ENCODE data around the gene DNMT3L.
"Not testable (repeated sequence)": the region's sequence is repeated elsewhere in the genome, so short reads cannot be mapped to it uniquely, and the experiment has no call there.

DNMT3L gene

DNA sequence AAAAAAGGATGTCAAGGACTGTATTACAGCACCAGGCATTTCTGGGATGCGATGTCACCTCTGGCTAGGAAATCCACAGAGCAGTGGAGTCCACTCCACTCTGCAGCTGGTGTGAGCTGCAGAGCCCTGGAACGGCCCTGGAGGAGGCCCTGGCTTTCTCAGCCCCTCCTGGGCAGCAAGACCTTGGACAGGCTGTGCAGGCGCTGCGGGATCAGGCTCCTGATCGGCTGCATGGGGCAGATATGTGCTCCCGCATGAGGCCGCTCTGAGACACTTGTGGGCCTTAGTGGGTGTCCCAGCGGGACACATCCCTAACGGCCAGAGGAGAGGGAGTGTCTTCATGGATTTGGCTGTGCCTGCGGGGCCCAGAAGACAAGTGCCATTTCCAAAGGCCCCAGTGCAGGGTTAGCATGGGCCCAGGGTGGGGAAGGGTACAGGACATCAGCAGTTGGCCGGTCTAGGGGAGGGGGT is 6.2 kb downstream of the DNMT3L start:
- H3K9ac ChIP-seq (ENCODE audit: low read length): no peak overlapping the region
- no peak for TF ChIP-seq EZH2phosphoT487 (conservative IDR thresholded peaks at IDR 0.05; ENCODE audit: low read length)
- TF ChIP-seq, protein P1, sequence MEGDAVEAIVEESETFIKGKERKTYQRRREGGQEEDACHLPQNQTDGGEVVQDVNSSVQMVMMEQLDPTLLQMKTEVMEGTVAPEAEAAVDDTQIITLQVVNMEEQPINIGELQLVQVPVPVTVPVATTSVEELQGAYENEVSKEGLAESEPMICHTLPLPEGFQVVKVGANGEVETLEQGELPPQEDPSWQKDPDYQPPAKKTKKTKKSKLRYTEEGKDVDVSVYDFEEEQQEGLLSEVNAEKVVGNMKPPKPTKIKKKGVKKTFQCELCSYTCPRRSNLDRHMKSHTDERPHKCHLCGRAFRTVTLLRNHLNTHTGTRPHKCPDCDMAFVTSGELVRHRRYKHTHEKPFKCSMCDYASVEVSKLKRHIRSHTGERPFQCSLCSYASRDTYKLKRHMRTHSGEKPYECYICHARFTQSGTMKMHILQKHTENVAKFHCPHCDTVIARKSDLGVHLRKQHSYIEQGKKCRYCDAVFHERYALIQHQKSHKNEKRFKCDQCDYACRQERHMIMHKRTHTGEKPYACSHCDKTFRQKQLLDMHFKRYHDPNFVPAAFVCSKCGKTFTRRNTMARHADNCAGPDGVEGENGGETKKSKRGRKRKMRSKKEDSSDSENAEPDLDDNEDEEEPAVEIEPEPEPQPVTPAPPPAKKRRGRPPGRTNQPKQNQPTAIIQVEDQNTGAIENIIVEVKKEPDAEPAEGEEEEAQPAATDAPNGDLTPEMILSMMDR (IDR thresholded peaks at IDR 0.05; ENCODE audit: insufficient read depth, low read length, poor library complexity, severe bottlenecking): no peak

DNA sequence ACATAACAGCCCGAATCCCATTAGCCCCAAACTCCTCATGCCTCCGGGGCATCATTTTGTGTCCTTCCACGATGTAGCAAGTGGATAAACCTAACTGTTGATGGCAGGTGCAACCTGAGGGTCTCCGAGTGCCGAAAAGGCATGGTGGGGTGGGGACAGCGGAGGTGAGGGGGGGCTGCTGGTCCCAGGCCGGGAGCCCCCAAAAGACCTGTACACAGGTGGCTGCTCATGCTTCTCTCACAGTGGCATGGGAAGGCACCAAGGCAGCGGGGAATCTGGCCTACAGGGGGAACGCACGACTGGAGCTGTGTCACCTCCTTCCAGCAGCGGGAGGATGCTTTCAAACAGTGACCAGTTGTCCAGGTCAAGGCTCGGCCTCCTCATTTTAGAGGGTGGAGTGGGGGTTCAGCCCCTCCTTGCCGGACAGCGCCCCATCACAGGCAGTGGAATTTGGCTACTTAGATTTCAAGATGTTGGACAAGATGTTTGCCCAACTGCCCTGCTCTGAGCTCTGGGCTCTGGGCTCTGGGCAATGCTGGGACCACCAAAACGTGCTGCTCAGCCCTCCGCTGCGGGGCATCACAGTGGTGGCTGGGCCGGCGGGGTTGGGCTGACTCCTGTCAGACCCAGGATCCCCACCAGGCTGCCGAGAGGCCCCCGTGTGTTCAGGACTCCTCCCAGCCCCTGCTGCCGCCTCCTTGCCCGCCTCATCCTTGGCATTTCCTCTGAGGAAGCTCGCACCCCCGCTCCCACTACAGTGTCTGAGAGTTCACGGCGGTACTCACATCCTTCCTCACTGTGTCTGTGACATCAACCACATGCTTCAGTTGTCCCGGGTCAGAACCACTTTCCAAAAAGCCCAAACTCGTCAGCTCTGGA is 7.6 kb downstream of the DNMT3L start:
- Histone ChIP-seq H3K79me2 (ENCODE audit: insufficient read depth, low read length) (no peaks in the 10 kb centered on the region), H3K4me3 (ENCODE audit: insufficient read depth, low read length, poor library complexity, severe bottlenecking) (no peak overlapping the region), H3K9me3 (ENCODE audit: insufficient read depth, low read length) (no peaks in the 10 kb centered on the region), H3K36me3 (ENCODE audit: low read length) (no peaks in the 10 kb centered on the region), H3K9me2 (replicated peaks; ENCODE audit: insufficient read depth, low read length) (no peaks in the 10 kb centered on the region), H3K27me3 (ENCODE audit: low read length) (no peaks in the 10 kb centered on the region), H3F3A (ENCODE audit: insufficient read depth) (no peaks in the 10 kb centered on the region), H3K4me2 (ENCODE audit: low read depth, low read length, poor library complexity, severe bottlenecking) (no peak overlapping the region), H3K9ac (ENCODE audit: low read length) (no peak overlapping the region), H4K20me1 (ENCODE audit: low read depth, low read length) (no peaks in the 10 kb centered on the region), H2AFZ (ENCODE audit: low read depth, low read length, severe bottlenecking) (no peak overlapping the region), H3K27ac (ENCODE audit: low read depth, low read length) (no peak overlapping the region)
- TF ChIP-seq, protein P1 (IDR thresholded peaks at IDR 0.05; ENCODE audit: insufficient read depth, low read length, poor library complexity, severe bottlenecking): no peak
- TF ChIP-seq EZH2phosphoT487 (conservative IDR thresholded peaks at IDR 0.05; ENCODE audit: low read length): no peak

More for the DNA sequence above, 6.2 kb downstream of the DNMT3L start:
- Histone ChIP-seq H3K27ac (ENCODE audit: low read depth, low read length) (no peak overlapping the region), H3K9me3 (ENCODE audit: insufficient read depth, low read length) (no peaks in the 10 kb centered on the region), H3K4me2 (ENCODE audit: low read depth, low read length, poor library complexity, severe bottlenecking) (no peak overlapping the region), H3K9me2 (replicated peaks; ENCODE audit: insufficient read depth, low read length) (no peaks in the 10 kb centered on the region), H3F3A (ENCODE audit: insufficient read depth) (no peaks in the 10 kb centered on the region), H2AFZ (ENCODE audit: low read depth, low read length, severe bottlenecking) (no peak overlapping the region), H3K79me2 (ENCODE audit: insufficient read depth, low read length) (no peaks in the 10 kb centered on the region), H3K36me3 (ENCODE audit: low read length) (no peaks in the 10 kb centered on the region), H4K20me1 (ENCODE audit: low read depth, low read length) (no peaks in the 10 kb centered on the region), H3K27me3 (ENCODE audit: low read length) (no peaks in the 10 kb centered on the region), H3K4me3 (ENCODE audit: insufficient read depth, low read length, poor library complexity, severe bottlenecking) (no peak overlapping the region)

DNA sequence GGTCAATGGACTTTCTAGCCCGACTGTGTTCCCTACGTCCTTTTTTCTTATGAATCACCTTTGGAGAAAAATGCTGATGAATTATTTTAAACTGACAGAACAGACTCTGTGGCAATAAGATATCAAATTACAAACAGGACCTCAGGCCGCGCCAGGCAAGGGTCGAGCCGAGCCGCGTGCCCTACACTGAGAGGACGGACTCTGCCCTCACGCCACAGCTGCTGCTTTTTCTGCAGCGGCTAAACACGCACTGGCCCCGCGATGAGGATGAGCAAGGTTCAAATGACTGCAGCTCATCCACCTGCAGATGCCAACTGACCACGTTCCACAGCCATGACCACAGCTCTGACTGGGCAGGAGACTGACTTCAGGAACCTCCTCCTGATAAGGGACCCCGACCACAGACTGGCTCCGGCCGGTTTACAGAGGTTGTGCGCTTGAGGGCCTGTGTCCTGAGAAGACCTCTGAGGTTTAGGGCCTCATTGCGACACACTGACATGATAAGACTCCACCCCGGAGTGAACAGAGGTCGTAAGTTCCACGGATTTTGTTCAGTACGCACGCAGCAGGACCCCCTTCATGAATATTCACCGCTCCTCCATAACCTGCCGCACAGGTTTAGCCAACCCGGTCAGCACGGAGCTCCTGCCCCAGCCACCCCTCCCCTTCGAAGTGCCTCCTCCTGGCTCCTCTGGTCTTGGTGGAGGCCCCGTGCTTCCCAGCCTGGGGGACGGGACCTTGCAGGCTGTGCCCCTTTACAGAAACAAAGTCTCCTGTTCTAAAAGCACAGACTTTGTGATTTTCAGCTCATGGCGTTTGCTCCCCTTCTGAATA is 12.3 kb downstream of the DNMT3L start:
- H3F3A ChIP-seq (ENCODE audit: insufficient read depth); H3K9me2 ChIP-seq (replicated peaks; ENCODE audit: insufficient read depth, low read length); H3K4me3 ChIP-seq (ENCODE audit: insufficient read depth, low read length, poor library complexity, severe bottlenecking): not testable (repeated sequence)

DNA sequence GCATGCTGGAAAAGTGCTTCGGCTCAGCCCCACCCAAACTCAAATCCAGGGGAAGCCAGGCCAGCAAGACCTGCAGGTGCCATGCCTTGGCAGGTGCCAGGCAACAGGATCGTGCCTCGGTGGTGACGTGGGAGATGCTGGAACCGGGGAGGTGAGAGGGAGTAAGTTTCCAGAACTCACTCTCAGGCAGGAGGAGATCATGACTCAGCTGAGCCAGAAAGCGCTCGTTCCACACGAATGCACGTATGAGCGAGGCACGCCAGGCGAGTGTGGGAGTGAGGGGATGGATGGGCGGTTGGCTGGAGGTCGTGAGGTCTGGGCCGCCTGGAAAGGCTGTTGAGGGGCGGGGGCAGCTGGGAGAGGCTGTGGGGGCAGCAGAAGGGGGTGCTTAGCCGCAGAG is 13.8 kb downstream of the DNMT3L start:
- not testable (repeated sequence) for H3K27me3 ChIP-seq (ENCODE audit: low read length); H3K4me3 ChIP-seq (ENCODE audit: insufficient read depth, low read length, poor library complexity, severe bottlenecking); H3K9me2 ChIP-seq (replicated peaks; ENCODE audit: insufficient read depth, low read length); H3K27ac ChIP-seq (ENCODE audit: low read depth, low read length); H2AFZ ChIP-seq (ENCODE audit: low read depth, low read length, severe bottlenecking); H3F3A ChIP-seq (ENCODE audit: insufficient read depth); H3K9me3 ChIP-seq (ENCODE audit: insufficient read depth, low read length); H3K9ac ChIP-seq (ENCODE audit: low read length); H3K4me2 ChIP-seq (ENCODE audit: low read depth, low read length, poor library complexity, severe bottlenecking); H3K79me2 ChIP-seq (ENCODE audit: insufficient read depth, low read length); H3K36me3 ChIP-seq (ENCODE audit: low read length); H4K20me1 ChIP-seq (ENCODE audit: low read depth, low read length)

More for the DNA sequence above, 12.3 kb downstream of the DNMT3L start:
- not testable (repeated sequence) for H2AFZ ChIP-seq (ENCODE audit: low read depth, low read length, severe bottlenecking); H3K9me3 ChIP-seq (ENCODE audit: insufficient read depth, low read length); H3K79me2 ChIP-seq (ENCODE audit: insufficient read depth, low read length); H4K20me1 ChIP-seq (ENCODE audit: low read depth, low read length); H3K9ac ChIP-seq (ENCODE audit: low read length); H3K27ac ChIP-seq (ENCODE audit: low read depth, low read length); H3K36me3 ChIP-seq (ENCODE audit: low read length); H3K4me2 ChIP-seq (ENCODE audit: low read depth, low read length, poor library complexity, severe bottlenecking); H3K27me3 ChIP-seq (ENCODE audit: low read length)

DNA sequence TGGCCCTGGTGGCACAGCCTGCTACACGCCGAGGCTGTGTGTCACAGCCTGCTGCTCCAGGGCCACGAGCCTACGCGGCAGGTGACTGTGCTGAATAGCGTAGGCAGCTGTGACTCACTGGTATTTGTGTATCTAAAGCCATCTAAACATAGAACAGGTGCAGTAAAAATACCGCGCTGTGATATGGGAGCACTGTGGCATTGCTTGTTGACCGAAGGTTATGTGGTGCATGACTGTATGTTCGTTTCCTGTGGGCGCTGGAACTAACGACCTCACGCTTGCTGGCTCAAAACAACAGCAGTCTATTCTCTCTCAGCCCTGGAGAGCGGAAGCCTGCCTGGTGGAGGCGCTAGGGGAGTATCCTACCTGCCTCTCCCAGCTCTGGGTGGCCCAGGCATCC is 17.7 kb downstream of the DNMT3L start:
- H3K36me3 ChIP-seq (ENCODE audit: low read length); H3K27me3 ChIP-seq (ENCODE audit: low read length); H2AFZ ChIP-seq (ENCODE audit: low read depth, low read length, severe bottlenecking); H3K9me2 ChIP-seq (replicated peaks; ENCODE audit: insufficient read depth, low read length); H4K20me1 ChIP-seq (ENCODE audit: low read depth, low read length); H3K9me3 ChIP-seq (ENCODE audit: insufficient read depth, low read length); H3K4me2 ChIP-seq (ENCODE audit: low read depth, low read length, poor library complexity, severe bottlenecking); H3K79me2 ChIP-seq (ENCODE audit: insufficient read depth, low read length); H3K27ac ChIP-seq (ENCODE audit: low read depth, low read length); H3K9ac ChIP-seq (ENCODE audit: low read length); H3K4me3 ChIP-seq (ENCODE audit: insufficient read depth, low read length, poor library complexity, severe bottlenecking); H3F3A ChIP-seq (ENCODE audit: insufficient read depth): not testable (repeated sequence)

DNA sequence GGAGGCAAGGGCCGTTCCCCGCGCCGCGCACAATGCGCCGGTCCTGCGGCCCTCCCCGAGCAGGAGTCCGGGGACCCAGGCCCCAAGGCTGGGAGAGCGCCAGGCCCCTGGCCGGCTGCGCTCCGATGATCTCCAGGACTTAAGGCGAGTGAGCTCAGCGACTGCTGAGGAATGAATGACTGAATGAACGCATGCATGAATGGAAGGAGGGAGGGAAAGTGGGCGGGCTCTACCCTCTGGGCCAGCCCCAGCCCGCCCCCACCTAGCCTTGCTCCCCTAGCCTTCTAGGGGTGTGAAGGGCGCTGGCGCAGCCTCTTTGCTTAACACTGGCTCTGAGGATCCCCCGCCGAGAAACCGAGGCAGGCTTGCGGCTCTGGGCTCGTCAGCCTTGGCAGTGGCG is 20.4 kb downstream of the DNMT3L start:
- H3K4me3 ChIP-seq (ENCODE audit: insufficient read depth, low read length, poor library complexity, severe bottlenecking); H4K20me1 ChIP-seq (ENCODE audit: low read depth, low read length); H3K9me3 ChIP-seq (ENCODE audit: insufficient read depth, low read length); H3K36me3 ChIP-seq (ENCODE audit: low read length); H3K27ac ChIP-seq (ENCODE audit: low read depth, low read length); H3K79me2 ChIP-seq (ENCODE audit: insufficient read depth, low read length); H3F3A ChIP-seq (ENCODE audit: insufficient read depth); H2AFZ ChIP-seq (ENCODE audit: low read depth, low read length, severe bottlenecking); H3K9me2 ChIP-seq (replicated peaks; ENCODE audit: insufficient read depth, low read length); H3K4me2 ChIP-seq (ENCODE audit: low read depth, low read length, poor library complexity, severe bottlenecking); H3K9ac ChIP-seq (ENCODE audit: low read length); H3K27me3 ChIP-seq (ENCODE audit: low read length): not testable (repeated sequence)

Measured in SU-DHL-6 (cell line).